ENCODE results near the gene PTPRD.

DNA sequence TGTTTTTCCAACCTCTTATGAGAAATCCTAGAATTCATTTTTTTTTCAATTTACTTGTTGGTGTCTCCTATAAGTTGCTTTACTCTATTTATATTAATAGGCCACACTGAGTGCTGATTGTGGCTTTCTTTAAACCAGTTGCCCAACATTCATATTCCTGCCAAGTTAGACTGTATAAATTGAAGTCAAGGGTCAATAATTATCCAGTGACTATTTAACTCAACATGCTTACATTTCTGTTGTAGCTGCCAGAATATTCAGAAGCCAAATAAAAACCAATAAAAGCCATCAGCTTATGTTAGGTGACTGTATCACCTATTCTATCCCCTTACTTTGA is 169.0 kb downstream of the PTPRD start:
- no peak for TF ChIP-seq EZH2 (IDR thresholded peaks at IDR 0.05; ENCODE audit: borderline replicate concordance, insufficient read depth, low read depth, low read length, poor library complexity, severe bottlenecking)
- TF ChIP-seq, protein P1, sequence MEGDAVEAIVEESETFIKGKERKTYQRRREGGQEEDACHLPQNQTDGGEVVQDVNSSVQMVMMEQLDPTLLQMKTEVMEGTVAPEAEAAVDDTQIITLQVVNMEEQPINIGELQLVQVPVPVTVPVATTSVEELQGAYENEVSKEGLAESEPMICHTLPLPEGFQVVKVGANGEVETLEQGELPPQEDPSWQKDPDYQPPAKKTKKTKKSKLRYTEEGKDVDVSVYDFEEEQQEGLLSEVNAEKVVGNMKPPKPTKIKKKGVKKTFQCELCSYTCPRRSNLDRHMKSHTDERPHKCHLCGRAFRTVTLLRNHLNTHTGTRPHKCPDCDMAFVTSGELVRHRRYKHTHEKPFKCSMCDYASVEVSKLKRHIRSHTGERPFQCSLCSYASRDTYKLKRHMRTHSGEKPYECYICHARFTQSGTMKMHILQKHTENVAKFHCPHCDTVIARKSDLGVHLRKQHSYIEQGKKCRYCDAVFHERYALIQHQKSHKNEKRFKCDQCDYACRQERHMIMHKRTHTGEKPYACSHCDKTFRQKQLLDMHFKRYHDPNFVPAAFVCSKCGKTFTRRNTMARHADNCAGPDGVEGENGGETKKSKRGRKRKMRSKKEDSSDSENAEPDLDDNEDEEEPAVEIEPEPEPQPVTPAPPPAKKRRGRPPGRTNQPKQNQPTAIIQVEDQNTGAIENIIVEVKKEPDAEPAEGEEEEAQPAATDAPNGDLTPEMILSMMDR (IDR thresholded peaks at IDR 0.05) = no peak

Measured in B cell (primary cell).